Nephron progenitor cell (in vitro differentiated cells): ENCODE results near the gene DMRTB1.
A peak's percentile ranks its signal among the peaks of the same experiment; 100 is the strongest.

Source experiments
- DNase-seq: peaks from one replicate; pipeline ENCODE4 v3.0.0; 2021
- H3K27ac Mint-ChIP-seq: 2 replicates; pipeline ENCODE4 v1.8.0; 2021; ENCODE audit warnings: mild to moderate bottlenecking, moderate library complexity, mixed read lengths
- H3K27me3 Mint-ChIP-seq: 2 replicates; pipeline ENCODE4 v1.8.0; 2021; ENCODE audit warnings: mild to moderate bottlenecking, low read depth, mixed read lengths; ENCODE audit not compliant: poor library complexity
- H3K36me3 Mint-ChIP-seq: 2 replicates; pipeline ENCODE4 v1.8.0; 2021; ENCODE audit warnings: low read depth, mixed read lengths
- H3K4me1 Mint-ChIP-seq: 2 replicates; pipeline ENCODE4 v1.8.0; 2021; ENCODE audit warnings: mixed read lengths
- H3K4me3 Mint-ChIP-seq: 2 replicates; pipeline ENCODE4 v1.8.0; 2021; ENCODE audit warnings: mild to moderate bottlenecking, moderate library complexity, mixed read lengths
- H3K9me3 Mint-ChIP-seq: 2 replicates; pipeline ENCODE4 v1.8.0; 2021; ENCODE audit warnings: mild to moderate bottlenecking, moderate library complexity, mixed read lengths
- CTCF ChIP-seq: fragments of 200-600 bp; sonication (generic); IDR thresholded peaks from 2 replicates; pipeline ENCODE4 v1.5.0; 2021; ENCODE audit warnings: antibody characterized with exemption

Gene DMRTB1

GRCh38 chr1:53501065-53502005 lies 42.1 kb downstream of the DMRTB1 start:
- peak overlapping the region; percentile 57 for H3K27ac Mint-ChIP-seq
- no peak overlapping the region for H3K4me3 Mint-ChIP-seq
- H3K9me3 Mint-ChIP-seq: no peaks in the 10 kb centered on the region

GRCh38 chr1:53502641-53503432 lies 43.6 kb downstream of the DMRTB1 start:
- TF ChIP-seq CTCF: no peak
- Mint-ChIP-seq H3K9me3 (no peaks in the 10 kb centered on the region), H3K27me3 (peaks cover 3% of the 10 kb centered on the region), H3K4me1 (peaks cover 47% of the 10 kb centered on the region), H3K4me3 (no peak overlapping the region), H3K36me3 (no peaks in the 10 kb centered on the region), H3K27ac (no peak overlapping the region)
- DNase-seq: peak; percentile 36

More at GRCh38 chr1:53501065-53502005, 42.1 kb downstream of the DMRTB1 start:
- DNase-seq: no peak
- H3K36me3 Mint-ChIP-seq: no peaks in the 10 kb centered on the region
- H3K4me1 Mint-ChIP-seq: peaks cover 42% of the 10 kb centered on the region
- no peak for TF ChIP-seq CTCF
- peaks cover 6% of the 10 kb centered on the region for H3K27me3 Mint-ChIP-seq

GRCh38 chr1:53503433-53504217 lies 44.4 kb downstream of the DMRTB1 start:
- no peak for TF ChIP-seq CTCF
- Mint-ChIP-seq H3K4me3 (peak overlapping the region; percentile 37), H3K36me3 (no peaks in the 10 kb centered on the region), H3K27ac (no peak overlapping the region), H3K4me1 (peaks cover 47% of the 10 kb centered on the region), H3K9me3 (no peaks in the 10 kb centered on the region), H3K27me3 (no peaks in the 10 kb centered on the region)
- DNase-seq: no peak

GRCh38 chr1:53504901-53505300 lies 45.7 kb downstream of the DMRTB1 start:
- H3K27me3 Mint-ChIP-seq: no peaks in the 10 kb centered on the region
- no peak overlapping the region for H3K27ac Mint-ChIP-seq

More at GRCh38 chr1:53504901-53505300, 45.7 kb downstream of the DMRTB1 start:
- no peak overlapping the region for H3K4me3 Mint-ChIP-seq
- DNase-seq: no peak
- no peak for TF ChIP-seq CTCF
- peaks cover 47% of the 10 kb centered on the region for H3K4me1 Mint-ChIP-seq
- no peaks in the 10 kb centered on the region for H3K9me3 Mint-ChIP-seq
- no peaks in the 10 kb centered on the region for H3K36me3 Mint-ChIP-seq
